ENCODE data around the gene TNFSF10. TPM values are rescaled to one million over a fixed set of nuclear protein-coding genes. Genes with fewer than 3 reads are reported as not detected.
"Not testable (repeated sequence)": the region's sequence is repeated elsewhere in the genome, so short reads cannot be mapped to it uniquely, and the experiment has no call there.

TNFSF10 gene
- total and polyA plus RNA-seq, 9 of the 15 experiments (the other 6 are each of a cell fraction or from before 2014, with no cell fraction given), result 0.07 to 1.3 (median 0.27) TPM; not detected in 1

DNA sequence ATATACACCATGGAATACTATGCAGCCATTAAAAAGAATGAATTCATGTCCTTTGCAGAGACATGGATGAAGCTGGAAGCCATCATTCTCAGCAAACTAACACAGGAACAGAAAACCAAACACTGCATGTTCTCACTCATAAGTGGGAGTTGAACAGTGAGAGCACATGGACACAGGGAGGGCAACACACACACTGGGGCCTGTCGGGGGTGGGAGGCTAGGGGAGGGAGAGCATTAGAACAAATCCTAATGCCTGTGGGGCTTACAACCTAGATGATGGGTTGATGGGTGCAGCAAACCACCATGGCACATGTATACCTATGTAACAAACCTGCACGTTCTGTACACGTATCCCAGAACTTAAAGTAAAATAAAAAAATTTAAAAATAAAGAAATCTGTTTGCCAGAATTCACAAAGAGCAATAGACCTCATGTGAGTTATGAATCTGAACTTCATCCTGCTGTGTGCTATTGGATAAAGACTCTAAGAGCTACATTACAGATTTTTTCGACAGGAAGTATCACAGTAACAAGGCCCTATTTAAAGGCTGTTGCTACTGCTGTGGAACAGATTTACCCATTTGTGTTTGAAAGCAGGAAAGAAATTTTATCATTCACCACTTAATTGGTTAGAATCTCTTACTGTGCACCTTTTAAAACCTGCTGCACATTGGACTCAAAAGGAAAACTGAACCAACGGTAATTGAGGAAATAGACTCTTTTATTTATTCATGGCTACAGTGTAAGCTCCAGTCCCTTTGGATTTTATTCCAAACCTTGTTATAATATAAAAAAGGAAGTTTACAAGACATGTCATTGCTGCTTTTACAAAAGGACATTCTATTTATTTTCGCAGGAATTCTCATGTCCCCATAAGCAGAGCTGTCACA, 1.1 kb downstream of the TNFSF10 start:
- FAIRE-seq; H3K27ac ChIP-seq (ENCODE audit: extremely low read depth, low read depth, low read length); H3K4me2 ChIP-seq (ENCODE audit: insufficient read depth, low read length); BruUV-seq (replicated peaks); H3K9me3 ChIP-seq (replicated peaks; ENCODE audit: control insufficient read depth, insufficient read depth, low read depth, low read length); intact Hi-C loops (cut with micrococcal nuclease); ATAC-seq; H3K9me1 ChIP-seq (ENCODE audit: control insufficient read depth, insufficient read depth, low read length); H3K36me3 ChIP-seq (ENCODE audit: control insufficient read depth, insufficient read depth, low read length); H3K27me3 ChIP-seq (ENCODE audit: control insufficient read depth in 2 of 2, insufficient read depth in 2 of 2, low read length in 2 of 2); in situ Hi-C loops (cut with MboI); CTCF ChIA-PET (ENCODE audit: low intra/inter-chr PET ratio); H2AFZ ChIP-seq (ENCODE audit: low read depth, low read length); H3K4me3 ChIP-seq; H3K9ac ChIP-seq (ENCODE audit: insufficient read depth in 1 of 2, low read depth in 2 of 2, low read length in 2 of 2); DNase-seq (ENCODE audit: extremely low read depth in 1 of 4, low spot score in 3 of 4); H4K20me1 ChIP-seq (replicated peaks; ENCODE audit: control insufficient read depth, insufficient read depth, low read length); H3K79me2 ChIP-seq (ENCODE audit: control insufficient read depth, insufficient read depth, low read length): not testable (repeated sequence)
- peaks cover 0 to 15% of the 10 kb centered on the region in 2 experiments; a peak in 3 of 5 replicates for H3K4me1 ChIP-seq (replicated peaks in 1 of 2; ENCODE audit: control insufficient read depth in 2 of 2, insufficient read depth in 2 of 2, low read length in 2 of 2)
- TF ChIP-seq ZNF146 (CRISPR knock-in tag; IDR thresholded peaks at IDR 0.05; ENCODE audit: unreplicated experiment), result peak; percentile 27
- WGBS (ENCODE audit: insufficient coverage, low coverage, missing lambda C conversion rate), result 61% methylated on average over 6 of the region's 6 CpGs
- POLR2A ChIA-PET, result interaction anchor here (1.3 to 1.4 kb wide), 2 partner anchors 8 to 24 kb away, joined by 4 to 5 read pairs; no protein-coding TSS in a partner anchor

- no peak overlapping the region for H3K9ac ChIP-seq (ENCODE audit: insufficient read depth in 1 of 2, low read depth in 2 of 2, low read length in 2 of 2)
- ATAC-seq (no peak), DNase-seq (ENCODE audit: extremely low read depth in 1 of 4, low spot score in 3 of 4) (no peak), FAIRE-seq (no peak)
- ChIA-PET CTCF (ENCODE audit: low intra/inter-chr PET ratio) (no interaction called here), POLR2A (interaction anchor here (0.9 to 1.5 kb wide), 2 partner anchors 9 to 10 kb away, joined by 3 to 4 read pairs; no protein-coding TSS in a partner anchor)
- no peaks in the 10 kb centered on the region for H3K36me3 ChIP-seq (ENCODE audit: control insufficient read depth, insufficient read depth, low read length)
- H3K79me2 ChIP-seq (ENCODE audit: control insufficient read depth, insufficient read depth, low read length), result no peaks in the 10 kb centered on the region
- H2AFZ ChIP-seq (ENCODE audit: low read depth, low read length), result no peak overlapping the region
- peaks cover 0 to 20% of the 10 kb centered on the region in 2 experiments; a peak in 3 of 5 replicates for H3K4me1 ChIP-seq (replicated peaks in 1 of 2; ENCODE audit: control insufficient read depth in 2 of 2, insufficient read depth in 2 of 2, low read length in 2 of 2)
- no peaks in the 10 kb centered on the region for H3K9me1 ChIP-seq (ENCODE audit: control insufficient read depth, insufficient read depth, low read length)
- no peaks in the 10 kb centered on the region for H3K27me3 ChIP-seq (ENCODE audit: control insufficient read depth in 2 of 2, insufficient read depth in 2 of 2, low read length in 2 of 2)
- no peaks in the 10 kb centered on the region for H3K9me3 ChIP-seq (replicated peaks; ENCODE audit: control insufficient read depth, insufficient read depth, low read depth, low read length)
- no peak overlapping the region for H3K27ac ChIP-seq (ENCODE audit: extremely low read depth, low read depth, low read length)
- no peak overlapping the region for H3K4me3 ChIP-seq
- in situ Hi-C loops (cut with MboI), result no loop called here
- BruUV-seq (replicated peaks), result no TSS peak
- H3K4me2 ChIP-seq (ENCODE audit: insufficient read depth, low read length), result no peak overlapping the region
- intact Hi-C loops (cut with micrococcal nuclease), result no loop called here
- H4K20me1 ChIP-seq (replicated peaks; ENCODE audit: control insufficient read depth, insufficient read depth, low read length), result no peaks in the 10 kb centered on the region
- 18% methylated on average over 4 of the region's 4 CpGs for WGBS (ENCODE audit: insufficient coverage, low coverage, missing lambda C conversion rate)
- TF ChIP-seq, protein P1, sequence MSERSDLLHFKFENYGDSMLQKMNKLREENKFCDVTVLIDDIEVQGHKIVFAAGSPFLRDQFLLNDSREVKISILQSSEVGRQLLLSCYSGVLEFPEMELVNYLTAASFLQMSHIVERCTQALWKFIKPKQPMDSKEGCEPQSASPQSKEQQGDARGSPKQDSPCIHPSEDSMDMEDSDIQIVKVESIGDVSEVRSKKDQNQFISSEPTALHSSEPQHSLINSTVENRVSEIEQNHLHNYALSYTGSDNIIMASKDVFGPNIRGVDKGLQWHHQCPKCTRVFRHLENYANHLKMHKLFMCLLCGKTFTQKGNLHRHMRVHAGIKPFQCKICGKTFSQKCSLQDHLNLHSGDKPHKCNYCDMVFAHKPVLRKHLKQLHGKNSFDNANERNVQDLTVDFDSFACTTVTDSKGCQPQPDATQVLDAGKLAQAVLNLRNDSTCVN (CRISPR knock-in tag; IDR thresholded peaks at IDR 0.05), result no peak
- no peak for TF ChIP-seq ZNF143 (CRISPR knock-in tag; IDR thresholded peaks at IDR 0.05)
- no peak for TF ChIP-seq SRSF3 (IDR thresholded peaks at IDR 0.05; ENCODE audit: insufficient read depth, low read length)
- TF ChIP-seq MLX (CRISPR knock-in tag; conservative IDR thresholded peaks at IDR 0.05), result no peak
- TF ChIP-seq, protein P2, sequence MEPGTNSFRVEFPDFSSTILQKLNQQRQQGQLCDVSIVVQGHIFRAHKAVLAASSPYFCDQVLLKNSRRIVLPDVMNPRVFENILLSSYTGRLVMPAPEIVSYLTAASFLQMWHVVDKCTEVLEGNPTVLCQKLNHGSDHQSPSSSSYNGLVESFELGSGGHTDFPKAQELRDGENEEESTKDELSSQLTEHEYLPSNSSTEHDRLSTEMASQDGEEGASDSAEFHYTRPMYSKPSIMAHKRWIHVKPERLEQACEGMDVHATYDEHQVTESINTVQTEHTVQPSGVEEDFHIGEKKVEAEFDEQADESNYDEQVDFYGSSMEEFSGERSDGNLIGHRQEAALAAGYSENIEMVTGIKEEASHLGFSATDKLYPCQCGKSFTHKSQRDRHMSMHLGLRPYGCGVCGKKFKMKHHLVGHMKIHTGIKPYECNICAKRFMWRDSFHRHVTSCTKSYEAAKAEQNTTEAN (CRISPR knock-in tag; IDR thresholded peaks at IDR 0.05), result no peak
- TF ChIP-seq MNT (conservative IDR thresholded peaks at IDR 0.05), result no peak
- no peak for TF ChIP-seq FOXJ3 (CRISPR knock-in tag; IDR thresholded peaks at IDR 0.05)
These were observed 2.9 kb downstream of the TNFSF10 start for GRCh38 chr3:172520301-172520831.

Measured in K562 (cell line).